ENCODE results near the gene CCN2.

Gene CCN2

GRCh38 chr6:131966443-131966842 is 15.3 kb upstream of the CCN2 start:
- DNase-seq (ENCODE audit: low read depth) = peak; percentile 89

GRCh38 chr6:131963063-131963462 is 11.9 kb upstream of the CCN2 start:
- no peak for DNase-seq (ENCODE audit: low read depth)

DNA sequence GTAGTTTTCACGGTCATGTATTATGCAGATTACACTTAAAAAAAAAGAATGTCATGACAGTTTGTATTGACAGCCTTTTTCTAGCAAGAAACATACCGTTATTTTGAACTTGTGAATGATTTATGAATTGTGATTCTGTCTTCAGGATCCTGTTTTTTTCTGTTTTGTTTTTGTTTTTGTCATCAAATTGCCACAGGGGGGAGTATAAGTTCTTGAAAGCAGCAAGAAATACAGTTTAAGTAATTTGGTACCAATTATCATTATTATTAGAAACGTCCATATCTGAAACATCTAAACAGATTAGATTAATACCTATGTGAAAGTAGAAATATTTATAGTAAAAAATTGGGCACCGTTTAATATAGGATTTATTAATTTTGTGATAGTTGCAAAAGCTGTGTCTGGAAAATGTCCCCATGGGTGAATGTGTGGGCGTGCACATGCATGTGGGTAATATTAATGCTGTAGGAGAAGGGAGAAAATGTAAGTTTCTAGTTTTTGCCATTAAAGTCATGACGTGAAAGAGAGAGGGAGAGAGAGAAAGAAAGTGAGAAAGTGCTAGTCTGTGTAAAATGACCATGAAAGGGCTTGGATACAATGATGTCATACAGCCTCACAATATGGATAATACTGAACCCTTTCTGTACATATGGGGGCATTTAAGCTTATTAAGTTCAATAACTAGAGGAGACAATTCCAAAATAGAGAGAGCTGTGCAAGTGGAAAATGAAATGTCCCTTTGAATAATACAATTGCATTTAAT is 9.4 kb upstream of the CCN2 start:
- no peak for DNase-seq (ENCODE audit: low read depth)

- DNase-seq (ENCODE audit: low read depth) = no peak
Measured at GRCh38 chr6:131958542-131959470, 7.6 kb upstream of the CCN2 start.

DNA sequence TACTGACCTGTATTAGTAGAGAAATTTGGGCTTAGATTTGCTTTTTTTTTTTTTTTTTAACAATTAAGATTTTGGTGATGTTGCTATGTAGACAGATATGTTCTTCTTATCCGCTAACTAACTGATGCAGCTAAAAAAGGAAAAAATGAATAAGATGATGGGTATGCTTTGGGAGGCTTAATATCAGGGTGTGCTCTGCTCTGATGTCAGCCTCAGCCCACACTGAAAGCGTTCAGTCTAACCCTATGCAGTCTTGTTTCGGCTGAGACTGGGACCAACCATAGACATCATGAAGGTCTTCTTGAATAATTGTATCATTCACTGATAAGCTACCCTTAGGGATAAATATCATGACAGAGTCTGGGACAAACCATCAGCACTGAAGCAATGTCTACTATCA is 6.9 kb upstream of the CCN2 start:
- DNase-seq (ENCODE audit: low read depth) = no peak

DNA sequence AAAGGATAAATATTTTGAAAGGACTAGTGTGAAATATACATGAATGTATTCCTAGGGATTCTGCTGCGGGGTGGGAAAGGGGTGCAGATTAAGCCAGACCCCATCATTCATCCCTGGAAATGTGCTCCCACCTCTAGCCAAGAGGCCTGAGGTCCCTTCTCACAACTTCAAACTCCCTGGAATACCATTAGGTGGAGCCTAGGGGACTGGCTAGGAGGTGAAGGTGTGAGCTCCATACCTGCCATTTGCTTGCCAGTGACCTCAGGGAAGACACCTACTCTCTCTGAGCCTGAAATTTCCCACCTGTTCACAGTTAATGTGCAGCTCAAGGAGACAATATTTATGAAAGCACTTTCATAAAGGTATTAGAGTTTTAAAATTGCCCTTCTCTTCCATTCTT is 4.7 kb upstream of the CCN2 start:
- DNase-seq (ENCODE audit: low read depth) = no peak

- DNase-seq (ENCODE audit: low read depth) = no peak
Measured at GRCh38 chr6:131955192-131955591, 4.0 kb upstream of the CCN2 start.

DNA sequence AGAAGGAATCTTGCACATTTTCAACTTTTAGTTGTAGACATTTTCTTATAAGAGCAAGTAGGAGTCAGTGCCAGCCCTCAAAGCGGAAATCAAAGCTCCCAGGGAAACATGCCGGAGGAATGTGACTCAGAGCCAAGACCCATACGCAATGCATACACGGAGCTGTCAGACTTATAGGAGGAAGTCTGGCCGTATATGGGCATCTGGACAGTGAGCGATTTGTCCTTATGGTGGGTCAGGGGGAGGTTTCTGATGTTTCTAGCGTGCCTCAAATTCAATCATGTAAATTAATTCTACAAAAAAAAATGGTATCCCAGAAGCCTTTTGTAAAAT is 3.6 kb upstream of the CCN2 start:
- DNase-seq (ENCODE audit: low read depth) = peak; percentile 98

DNA sequence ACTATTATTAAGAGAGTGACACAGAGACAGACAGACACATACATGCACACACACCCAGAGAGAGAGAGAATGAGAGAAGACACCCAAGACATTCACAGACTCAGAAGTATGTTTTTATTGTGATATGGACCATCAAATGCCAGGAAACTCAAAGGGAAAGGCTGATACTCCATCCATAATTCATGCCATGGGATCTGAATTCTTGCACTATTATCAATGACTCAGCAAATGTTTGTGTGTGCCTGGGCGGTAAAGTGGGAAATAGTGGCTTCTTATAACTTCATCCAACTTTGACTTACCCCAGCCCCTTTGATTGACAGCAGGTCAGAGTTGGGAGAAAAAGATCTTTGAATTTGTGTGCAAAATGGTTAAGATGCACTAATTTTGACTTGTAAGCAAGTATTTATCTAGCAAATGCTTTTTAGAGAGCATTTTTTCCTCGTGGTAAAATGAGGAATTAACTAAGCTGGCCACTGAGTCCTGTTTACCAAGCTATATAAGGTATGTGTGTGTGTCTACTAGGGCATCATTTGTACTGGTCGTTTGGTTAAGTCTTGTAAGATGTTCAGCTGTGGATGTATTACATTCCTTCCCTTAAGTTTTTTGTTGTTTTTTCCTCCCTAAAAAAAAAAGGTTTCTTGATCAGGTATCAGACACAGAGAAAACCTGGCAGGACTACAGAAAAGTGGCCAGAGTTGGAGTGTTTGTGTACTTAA is 3.0 kb upstream of the CCN2 start:
- DNase-seq (ENCODE audit: low read depth) = peak; percentile 49

GRCh38 chr6:131952886-131953509 is 1.8 kb upstream of the CCN2 start:
- DNase-seq (ENCODE audit: low read depth) = no peak

GRCh38 chr6:131951576-131952230 is 531 bp upstream of the CCN2 start:
- no peak for DNase-seq (ENCODE audit: low read depth)

GRCh38 chr6:131949909-131950766 is 1.0 kb downstream of the CCN2 start:
- peak; percentile 81 for DNase-seq (ENCODE audit: low read depth)

GRCh38 chr6:131949620-131949908 is 1.6 kb downstream of the CCN2 start:
- peak; percentile 86 for DNase-seq (ENCODE audit: low read depth)

- DNase-seq (ENCODE audit: low read depth) = peak; percentile 84
Measured at GRCh38 chr6:131948692-131949619, 2.2 kb downstream of the CCN2 start.

- DNase-seq (ENCODE audit: low read depth) = no peak
Measured at GRCh38 chr6:131947986-131948661, 3.0 kb downstream of the CCN2 start.

- no peak for DNase-seq (ENCODE audit: low read depth)
Measured at GRCh38 chr6:131946992-131947955, 3.9 kb downstream of the CCN2 start.

- DNase-seq (ENCODE audit: low read depth) = no peak
Measured at GRCh38 chr6:131946404-131946991, 4.7 kb downstream of the CCN2 start.

- no peak for DNase-seq (ENCODE audit: low read depth)
Measured at GRCh38 chr6:131945971-131946370, 5.2 kb downstream of the CCN2 start.
